Right cardiac atrium (tissue), 5 donors: ENCODE data around the gene HPSE. TPM values are rescaled to one million over a fixed set of nuclear protein-coding genes. Genes with fewer than 3 reads are reported as not detected.
"Not testable (repeated sequence)": the region's sequence is repeated elsewhere in the genome, so short reads cannot be mapped to it uniquely, and the experiment has no call there.

Experiments used
- ATAC-seq, 2 donors: fragments of 200-7000 bp; cut with Tn5 transposase; one replicate each; pipeline versions ENCODE4 v1.8.0 to v1.9.1; 2020; ENCODE audit warnings: moderate library complexity in 2 of 2, mild to moderate bottlenecking in 1 of 2
- DNase-seq, 3 donors: peaks; one replicate each; pipeline ENCODE4 v3.0.0-alpha.2; 2020
- H3K27ac ChIP-seq: one replicate; pipeline ENCODE4 v1.5.1; 2013; ENCODE audit warnings: mild to moderate bottlenecking, low read length, control low read depth, moderate library complexity
- H3K27me3 ChIP-seq: one replicate; pipeline ENCODE4 v1.6.1; 2013; ENCODE audit not compliant: control insufficient read depth, insufficient read depth
- H3K4me1 ChIP-seq: one replicate; pipeline ENCODE4 v1.6.1; 2013; ENCODE audit warnings: low read length; ENCODE audit not compliant: control insufficient read depth, insufficient read depth
- H3K4me3 ChIP-seq: one replicate; pipeline ENCODE4 v1.5.1; 2013; ENCODE audit warnings: low read length, control low read depth
- H3K9me3 ChIP-seq: one replicate; pipeline ENCODE4 v1.6.1; 2013; ENCODE audit warnings: low read length; ENCODE audit not compliant: control insufficient read depth
- WGBS: extraction: QIAGEN DNeasy Blood & Tissue Kit; methylation state at CpG from one replicate; pipeline ENCODE4 v1.1.7; 2013; 5-methylcytosine and 5-hydroxymethylcytosine counted together
- intact Hi-C, 4 donors: fragments of 100-400 bp; cut with DNase I; formaldehyde crosslinking; loops; one replicate each; pipeline versions ENCODE4 v1.11.0 to v1.14.0; 2022 to 2023
- polyA plus RNA-seq: library from polyadenylated mRNA; stranded (reverse); fragments of 200-250 nt; gene quantifications from one replicate; pipeline ENCODE4 v1.2.3, GENCODE V29; 2013
- total RNA-seq, 4 donors: library from RNA; stranded (reverse); fragmentation: NEBNext Ultra II Directional; extraction: Animal tissue kit (Norgen Biotek cat#: 25700); gene quantifications; one replicate each; pipeline ENCODE4 v1.2.1, GENCODE V29; 2021
- donor health status: healthy with polysubstance abuse.
- donor health status: DM: no; HTN: yes; CAD: no.
- donor health status: DM: no; HTN: no; CAD: no.
- donor health status: DM: no; HTN: yes; CAD: no; lungs with severe emphysema.
- donor health status: DM: yes; HTN: yes; CAD: no.

Gene HPSE
- total and polyA plus RNA-seq, 5 donors, result 0.50 to 2.3 (median 1.5) TPM

GRCh38 chr4:83283181-83283580 lies 51.5 kb downstream of the HPSE start:
- 90% methylated on average over 7 of the region's 7 CpGs for WGBS
- ATAC-seq, result no peak
- Histone ChIP-seq H3K9me3 (no peaks in the 10 kb centered on the region), H3K27me3 (no peaks in the 10 kb centered on the region), H3K27ac (no peak overlapping the region), H3K4me1 (no peaks in the 10 kb centered on the region), H3K4me3 (no peak overlapping the region)
- intact Hi-C loops, result loop anchor here in 1 of 4 donors (10.0 kb wide), 1 partner anchor 172 kb away; the partner anchor contains the start of genes HELQ and MRPS18C
- no peak for DNase-seq

DNA sequence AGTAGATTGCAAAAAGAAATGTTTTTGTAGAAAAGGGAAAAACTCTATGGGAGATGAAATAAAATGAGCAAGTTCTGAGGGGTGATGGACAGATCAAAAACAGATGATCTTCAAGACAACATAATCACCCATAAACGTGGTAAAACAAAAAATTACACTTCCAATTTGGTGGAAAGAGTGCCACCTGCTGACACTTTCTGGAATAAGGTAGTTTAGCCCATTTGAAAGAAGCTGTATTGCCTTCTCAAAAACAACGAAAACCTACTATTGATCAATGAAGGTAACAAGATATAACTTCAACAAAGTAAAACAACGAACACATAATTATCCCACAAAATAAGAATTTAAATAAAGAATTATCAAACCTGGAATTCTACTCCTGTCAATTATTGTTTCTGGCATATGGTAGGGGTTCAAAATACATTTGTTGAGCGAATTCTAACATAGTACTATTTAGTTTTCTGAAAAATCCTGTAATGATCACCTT lies 52.6 kb downstream of the HPSE start:
- Histone ChIP-seq H3K27ac (no peak overlapping the region), H3K4me3 (no peak overlapping the region), H3K4me1 (no peaks in the 10 kb centered on the region), H3K9me3 (no peaks in the 10 kb centered on the region), H3K27me3 (no peaks in the 10 kb centered on the region)
- DNase-seq, result no peak
- WGBS, result 34% methylated on average over 4 of the region's 4 CpGs
- intact Hi-C loops, result loop anchor here in 1 of 4 donors (10.0 kb wide), 1 partner anchor 173 kb away; the partner anchor contains the start of genes HELQ and MRPS18C
- no peak for ATAC-seq

DNA sequence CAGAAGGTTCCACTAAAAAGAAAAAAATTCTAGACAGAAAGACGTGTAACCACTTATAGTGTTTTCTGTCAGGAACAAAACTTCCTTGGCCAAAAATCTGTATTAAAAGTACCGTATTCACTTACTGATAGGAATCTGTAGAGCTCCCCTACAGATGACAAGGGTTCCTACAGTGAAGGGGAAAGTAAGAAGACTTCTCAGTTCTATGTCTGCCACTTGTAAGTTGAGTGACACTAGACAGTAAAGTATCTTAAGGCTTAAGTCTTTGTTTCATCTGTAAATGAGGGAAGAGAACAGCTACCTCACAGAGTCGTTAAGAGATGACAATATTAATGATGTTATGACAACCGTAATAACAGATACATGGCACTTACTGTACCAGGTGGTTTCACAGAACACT lies 53.3 kb downstream of the HPSE start:
- ATAC-seq (no peak), DNase-seq (no peak)
- Histone ChIP-seq H3K9me3 (no peaks in the 10 kb centered on the region), H3K4me3 (no peak overlapping the region), H3K27ac (no peak overlapping the region), H3K27me3 (no peaks in the 10 kb centered on the region), H3K4me1 (no peaks in the 10 kb centered on the region)
- 75% methylated on average over 4 of the region's 4 CpGs for WGBS
- intact Hi-C loops, result loop anchor here in 1 of 4 donors (10.0 kb wide), 1 partner anchor 173 kb away; the partner anchor contains the start of genes HELQ and MRPS18C

DNA sequence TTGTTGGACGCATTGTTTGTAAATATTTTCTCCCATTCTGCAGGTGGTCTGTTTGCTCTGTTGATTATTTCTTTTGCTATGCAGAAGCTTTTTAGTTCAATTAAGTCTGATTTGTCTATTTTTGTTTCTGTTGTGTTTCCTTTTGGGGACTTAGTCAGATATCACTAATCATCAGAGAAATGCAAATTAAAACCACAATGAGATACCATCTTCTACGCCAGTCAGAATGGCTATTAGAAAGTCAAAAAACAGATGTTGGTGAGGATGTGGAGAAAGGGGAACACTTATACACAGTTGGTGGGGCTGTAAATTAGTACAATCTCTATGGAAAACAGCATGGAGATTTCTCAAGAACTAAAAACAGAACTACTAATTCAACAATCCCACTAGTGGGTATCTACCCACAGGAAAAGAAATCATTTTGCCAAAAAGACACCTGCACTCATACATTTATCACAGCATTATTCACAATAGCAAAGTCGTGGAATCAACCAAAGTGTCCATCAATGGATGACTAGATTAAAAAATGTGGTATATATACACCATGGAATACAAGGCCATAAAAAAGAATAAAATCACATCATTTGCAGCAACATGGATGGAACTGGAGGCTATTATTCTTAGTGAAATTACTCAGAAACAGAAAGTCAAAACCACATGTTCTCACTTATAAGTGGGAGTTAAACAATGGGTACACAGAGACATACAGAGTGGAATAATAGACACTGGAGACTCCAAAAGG lies 58.2 kb downstream of the HPSE start:
- intact Hi-C loops, result no loop called here
- no peaks in the 10 kb centered on the region for H3K27me3 ChIP-seq
- ATAC-seq (no peak), DNase-seq (no peak)
- 90% methylated on average over 3 of the region's 3 CpGs for WGBS
- H3K9me3 ChIP-seq, result no peaks in the 10 kb centered on the region
- no peak overlapping the region for H3K4me3 ChIP-seq
- no peak overlapping the region for H3K27ac ChIP-seq
- no peaks in the 10 kb centered on the region for H3K4me1 ChIP-seq

DNA sequence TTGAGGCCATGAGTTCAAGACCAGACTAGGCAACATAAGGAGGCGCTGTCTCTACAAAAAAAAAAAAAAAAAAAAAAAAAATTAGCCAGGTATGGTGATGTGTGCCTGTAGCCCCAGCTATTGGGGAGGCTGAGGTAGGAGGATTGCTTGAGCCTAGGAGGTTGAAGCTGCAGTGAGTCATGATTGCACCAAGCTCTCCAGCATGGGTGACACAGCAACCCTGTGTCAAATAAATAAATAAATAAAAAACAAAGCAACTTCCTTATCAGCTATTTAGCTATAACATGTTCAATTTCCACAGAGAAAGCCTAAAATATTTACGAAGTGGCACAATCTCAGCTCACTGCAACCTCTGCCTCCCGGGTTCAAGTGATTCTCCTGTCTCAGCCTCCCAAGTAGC lies 60.7 kb downstream of the HPSE start:
- H3K4me1 ChIP-seq, H3K9me3 ChIP-seq, DNase-seq, H3K4me3 ChIP-seq, ATAC-seq, H3K27me3 ChIP-seq, intact Hi-C loops, H3K27ac ChIP-seq: not testable (repeated sequence)
- WGBS, result 96% methylated on average over 3 of the region's 3 CpGs

GRCh38 chr4:83272900-83273299 lies 61.7 kb downstream of the HPSE start:
- 94% methylated on average over 5 of the region's 5 CpGs for WGBS
- ATAC-seq, result no peak
- no peak overlapping the region for H3K4me3 ChIP-seq

DNA sequence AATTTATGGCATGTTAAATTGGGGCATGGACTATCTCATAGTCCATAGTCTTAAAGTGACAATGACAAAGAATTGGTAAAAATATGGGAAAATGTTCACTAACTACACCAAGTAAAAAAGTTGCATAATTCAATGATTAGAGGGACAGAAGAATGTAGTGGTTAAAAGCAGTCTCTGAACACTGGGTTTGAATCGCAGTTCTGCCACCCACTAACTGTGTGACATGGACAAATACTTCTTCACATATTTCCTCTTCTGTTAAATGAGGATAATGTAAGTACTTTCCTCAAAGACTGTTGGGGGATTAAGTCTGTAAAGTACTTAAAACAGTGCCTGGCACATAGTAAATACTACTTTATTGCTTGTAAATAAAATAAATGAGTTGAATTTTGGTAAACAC lies 65.4 kb downstream of the HPSE start:
- 86% methylated on average over 1 of the region's 1 CpG for WGBS
- no peak overlapping the region for H3K27ac ChIP-seq
- H3K4me1 ChIP-seq, result no peaks in the 10 kb centered on the region
- ATAC-seq (no peak), DNase-seq (no peak)
- H3K27me3 ChIP-seq, result no peaks in the 10 kb centered on the region
- no peaks in the 10 kb centered on the region for H3K9me3 ChIP-seq
- H3K4me3 ChIP-seq, result no peak overlapping the region
- intact Hi-C loops, result loop anchor here in 3 of 4 donors (10.0 kb wide), 2 partner anchors 194 to 804 kb away; no protein-coding TSS in a partner anchor

More at GRCh38 chr4:83272900-83273299, 61.7 kb downstream of the HPSE start:
- Histone ChIP-seq H3K9me3 (no peaks in the 10 kb centered on the region), H3K27ac (no peak overlapping the region), H3K4me1 (no peaks in the 10 kb centered on the region), H3K27me3 (no peaks in the 10 kb centered on the region)
- DNase-seq, result no peak
- intact Hi-C loops, result no loop called here

DNA sequence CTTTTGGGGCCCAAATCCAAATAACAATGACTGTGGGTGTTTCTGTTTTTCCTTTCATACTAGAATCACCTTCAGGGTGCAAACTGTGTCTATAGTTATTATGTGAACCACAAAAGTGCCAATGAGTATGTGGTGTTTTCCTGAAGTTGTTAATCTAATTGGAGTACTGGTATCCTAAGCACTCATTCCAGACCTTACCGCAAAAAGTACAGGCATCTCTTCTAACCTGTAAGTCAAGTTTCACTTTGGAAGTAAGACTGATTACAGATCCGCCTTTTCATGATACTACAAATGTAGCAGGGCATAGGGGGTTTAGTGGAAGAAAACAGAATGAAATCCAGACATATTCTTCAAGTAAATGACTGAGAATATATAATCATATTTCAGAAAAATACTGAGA lies 66.2 kb downstream of the HPSE start:
- Histone ChIP-seq H3K9me3 (no peaks in the 10 kb centered on the region), H3K4me3 (no peak overlapping the region), H3K27ac (no peak overlapping the region), H3K27me3 (no peaks in the 10 kb centered on the region), H3K4me1 (no peaks in the 10 kb centered on the region)
- DNase-seq (no peak), ATAC-seq (no peak)
- 45% methylated on average over 2 of the region's 2 CpGs for WGBS
- intact Hi-C loops, result loop anchor here in 3 of 4 donors (10.0 kb wide), 2 partner anchors 194 to 804 kb away; no protein-coding TSS in a partner anchor

DNA sequence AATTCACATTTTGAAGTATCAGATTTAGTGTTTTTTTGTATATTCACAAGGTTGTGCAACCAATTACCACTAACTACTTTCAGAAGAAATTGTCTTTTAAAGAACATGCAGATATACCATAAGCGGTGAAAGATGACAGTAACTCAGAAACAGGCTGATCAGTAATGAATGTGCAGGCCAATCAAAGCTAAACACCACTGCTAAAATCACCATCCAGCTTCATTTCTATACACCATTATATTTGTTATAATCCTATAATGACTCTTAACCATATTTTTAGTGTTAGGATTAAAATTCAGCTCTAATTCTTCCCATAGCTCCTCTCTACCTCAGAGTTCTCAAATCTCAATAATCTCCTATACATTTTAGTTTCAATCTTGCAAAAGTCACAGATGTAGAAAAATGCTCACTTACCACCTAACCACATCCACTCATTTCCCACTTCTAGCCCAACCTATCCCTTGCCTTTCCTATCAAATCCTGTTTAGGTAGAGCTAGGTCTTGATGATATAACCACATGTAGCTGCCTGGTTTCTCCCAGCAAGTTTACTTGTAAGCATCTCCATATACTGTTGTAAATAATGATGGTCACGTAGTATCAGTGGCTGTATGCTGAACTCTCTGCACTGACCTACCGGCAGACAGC lies 66.7 kb downstream of the HPSE start:
- intact Hi-C loops, result loop anchor here in 3 of 4 donors (10.0 kb wide), 2 partner anchors 193 to 803 kb away; no protein-coding TSS in a partner anchor
- 91% methylated on average over 3 of the region's 3 CpGs for WGBS

DNA sequence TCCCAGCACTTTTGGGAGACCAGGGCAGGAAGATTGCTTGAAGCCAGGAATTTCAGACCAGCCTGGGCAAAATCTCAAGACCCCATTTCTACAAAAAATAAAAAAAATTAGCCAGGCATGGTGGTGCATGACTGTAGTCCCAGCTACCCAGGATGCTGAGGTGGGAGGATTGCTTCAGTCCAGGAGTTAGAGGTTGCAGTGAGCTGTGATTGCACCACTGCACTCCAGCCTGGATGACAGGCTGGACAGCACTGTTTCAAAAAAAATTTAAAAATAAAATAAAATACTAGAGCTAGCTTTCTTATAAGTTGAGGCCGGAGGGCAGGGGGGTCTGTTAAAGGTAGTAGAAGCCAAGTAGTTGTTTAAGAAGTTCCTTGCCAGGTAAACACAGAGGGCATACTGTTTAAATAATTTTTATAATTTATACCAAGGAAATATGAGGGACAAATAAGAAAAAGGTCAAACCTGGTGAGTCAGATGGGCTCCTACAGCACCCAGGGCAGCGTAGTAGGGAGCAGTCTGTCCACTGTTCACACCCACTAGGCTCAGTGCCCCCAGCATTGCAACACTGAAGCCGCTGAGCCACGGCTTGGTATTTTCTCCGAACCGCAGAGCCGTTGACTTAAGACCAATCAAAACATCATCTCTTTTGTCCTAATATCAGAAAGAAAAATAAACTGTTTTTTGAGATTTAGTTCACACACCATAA lies 67.4 kb downstream of the HPSE start:
- Histone ChIP-seq H3K9me3 (no peaks in the 10 kb centered on the region), H3K27ac (no peak overlapping the region), H3K4me3 (no peak overlapping the region), H3K4me1 (no peaks in the 10 kb centered on the region), H3K27me3 (no peaks in the 10 kb centered on the region)
- ATAC-seq, result peak; percentile 29 to 69
- intact Hi-C loops, result loop anchor here in 3 of 4 donors (10.0 kb wide), 2 partner anchors 192 to 802 kb away; no protein-coding TSS in a partner anchor
- 84% methylated on average over 7 of the region's 7 CpGs for WGBS
- DNase-seq, result peak in 1 of 3 donors; percentile 38

More for the DNA sequence above, 66.7 kb downstream of the HPSE start:
- DNase-seq, result no peak
- no peak overlapping the region for H3K27ac ChIP-seq
- no peaks in the 10 kb centered on the region for H3K27me3 ChIP-seq
- no peak for ATAC-seq
- no peak overlapping the region for H3K4me3 ChIP-seq
- H3K9me3 ChIP-seq, result no peaks in the 10 kb centered on the region
- no peaks in the 10 kb centered on the region for H3K4me1 ChIP-seq
